SK-N-SH treated with all-trans-retinoic acid at 6 μM for 48 hours (cell line): Measurements from ENCODE around the gene WNT7A.

Source experiments
- ATAC-seq: fragments of 200-7000 bp; cut with Tn5 transposase; 3 replicates; pipeline ENCODE4 v1.9.1; 2020; ENCODE audit warnings: mild to moderate bottlenecking, moderate library complexity
- BACH2 ChIP-seq: fragments of 250-450 bp; sonication (Bioruptor Pico); IDR thresholded peaks from 2 replicates; pipeline ENCODE4 v1.9.0; 2021; ENCODE audit warnings: mild to moderate bottlenecking, borderline replicate concordance
- CREB5 ChIP-seq: fragments of 250-450 bp; sonication (Bioruptor Pico); IDR thresholded peaks from 2 replicates; pipeline ENCODE4 v1.5.1; 2020; ENCODE audit warnings: low read depth, mild to moderate bottlenecking, moderate library complexity
- CSRNP3 ChIP-seq: fragments of 250-450 bp; sonication (Bioruptor Pico); IDR thresholded peaks from 2 replicates; pipeline ENCODE4 v1.5.1; 2021; ENCODE audit warnings: mild to moderate bottlenecking, moderate library complexity
- ESRRG ChIP-seq: fragments of 250-450 bp; sonication (Bioruptor Pico); IDR thresholded peaks from 2 replicates; pipeline ENCODE4 v1.6.1; 2021; ENCODE audit warnings: mild to moderate bottlenecking
- ISL1 ChIP-seq: fragments of 250-450 bp; sonication (Bioruptor Pico); IDR thresholded peaks from 2 replicates; pipeline ENCODE4 v2.1.2; 2022; ENCODE audit warnings: mild to moderate bottlenecking, moderate library complexity
- OSR1 ChIP-seq: fragments of 250-450 bp; sonication (Bioruptor Pico); IDR thresholded peaks from 2 replicates; pipeline ENCODE4 v1.8.0; 2022; ENCODE audit warnings: moderate library complexity, mild to moderate bottlenecking, inconsistent platforms
- PATZ1 ChIP-seq: fragments of 250-450 bp; sonication (Bioruptor Pico); IDR thresholded peaks from 2 replicates; pipeline ENCODE4 v1.8.0; 2020; ENCODE audit warnings: mild to moderate bottlenecking, moderate library complexity, borderline replicate concordance
- POU6F1 ChIP-seq: fragments of 250-450 bp; sonication (Bioruptor Pico); IDR thresholded peaks from 2 replicates; pipeline ENCODE4 v1.8.0; 2021; ENCODE audit warnings: low read depth, mild to moderate bottlenecking, moderate library complexity, borderline replicate concordance
- PPARA ChIP-seq: fragments of 250-450 bp; sonication (Bioruptor Pico); IDR thresholded peaks from 2 replicates; pipeline ENCODE4 v1.5.0; 2020; ENCODE audit warnings: mild to moderate bottlenecking, borderline replicate concordance
- SNAI2 ChIP-seq: fragments of 250-450 bp; sonication (Bioruptor Pico); IDR thresholded peaks from 2 replicates; pipeline ENCODE4 v1.5.0; 2020; ENCODE audit warnings: mild to moderate bottlenecking, moderate library complexity
- TCF4 ChIP-seq: fragments of 250-450 bp; sonication (Bioruptor Pico); IDR thresholded peaks from 2 replicates; pipeline ENCODE4 v1.8.0; 2021; ENCODE audit warnings: mild to moderate bottlenecking, moderate library complexity, borderline replicate concordance
- TOX ChIP-seq: fragments of 250-450 bp; sonication (Bioruptor Pico); IDR thresholded peaks from 2 replicates; pipeline ENCODE4 v1.8.0; 2021; ENCODE audit warnings: mild to moderate bottlenecking, moderate library complexity, borderline replicate concordance
- TSHZ2 ChIP-seq: fragments of 250-450 bp; sonication (Bioruptor Pico); IDR thresholded peaks from 2 replicates; pipeline ENCODE4 v1.5.0; 2020; ENCODE audit warnings: mild to moderate bottlenecking, moderate library complexity
- ZC3H10 ChIP-seq: fragments of 250-450 bp; sonication (Bioruptor Pico); IDR thresholded peaks from 2 replicates; pipeline ENCODE4 v1.5.1; 2021; ENCODE audit warnings: mild to moderate bottlenecking, moderate library complexity
- ZFP3 ChIP-seq: fragments of 250-450 bp; sonication (Bioruptor Pico); IDR thresholded peaks from 2 replicates; pipeline ENCODE4 v1.5.0; 2020; ENCODE audit warnings: mild to moderate bottlenecking, moderate library complexity
- ZNF565 ChIP-seq: fragments of 450-650 bp; formaldehyde crosslinking; conservative IDR thresholded peaks from 2 replicates; pipeline ENCODE4 v1.5.0; 2020; ENCODE audit warnings: low read depth, mild to moderate bottlenecking, moderate library complexity
- ZNF70 ChIP-seq: fragments of 450-650 bp; formaldehyde crosslinking; IDR thresholded peaks from 2 replicates; pipeline ENCODE4 v1.5.0; 2020; ENCODE audit warnings: mild to moderate bottlenecking, moderate library complexity
- ZNF8 ChIP-seq: fragments of 450-650 bp; formaldehyde crosslinking; IDR thresholded peaks from 2 replicates; pipeline ENCODE4 v1.5.0; 2020; ENCODE audit warnings: mild to moderate bottlenecking, moderate library complexity

Gene WNT7A

GRCh38 chr3:13866041-13866965 is 13.6 kb downstream of the WNT7A start:
- TF ChIP-seq TCF4 (CRISPR knock-in tag) (no peak), TSHZ2 (no peak), PPARA (CRISPR knock-in tag) (no peak), ZNF565 (CRISPR knock-in tag) (no peak)
- no peak for ATAC-seq

GRCh38 chr3:13865581-13865980 is 14.3 kb downstream of the WNT7A start:
- ATAC-seq, result no peak
- TF ChIP-seq POU6F1 (CRISPR knock-in tag) (no peak), ZFP3 (CRISPR knock-in tag) (no peak), ESRRG (CRISPR knock-in tag) (no peak), CREB5 (CRISPR knock-in tag) (no peak), BACH2 (CRISPR knock-in tag) (no peak), ZNF565 (CRISPR knock-in tag) (no peak), TSHZ2 (no peak), SNAI2 (no peak), ZNF70 (CRISPR knock-in tag) (no peak), TCF4 (CRISPR knock-in tag) (no peak)

GRCh38 chr3:13865106-13865505 is 14.8 kb downstream of the WNT7A start:
- ATAC-seq, result no peak
- TF ChIP-seq TOX (CRISPR knock-in tag) (no peak), ZNF70 (CRISPR knock-in tag) (no peak), BACH2 (CRISPR knock-in tag) (no peak), ZC3H10 (CRISPR knock-in tag) (no peak), PATZ1 (CRISPR knock-in tag) (no peak), TCF4 (CRISPR knock-in tag) (no peak), ESRRG (CRISPR knock-in tag) (no peak), ISL1 (CRISPR knock-in tag) (no peak), PPARA (CRISPR knock-in tag) (no peak), OSR1 (CRISPR knock-in tag) (no peak), TSHZ2 (no peak), CREB5 (CRISPR knock-in tag) (no peak), CSRNP3 (CRISPR knock-in tag) (no peak), ZNF8 (no peak), ZNF565 (CRISPR knock-in tag) (no peak)
